Gastrocnemius medialis (tissue), 4 donors: ENCODE data around the gene SMPD4. TPM values are rescaled to one million over a fixed set of nuclear protein-coding genes. Genes with fewer than 3 reads are reported as not detected.
"Not testable (repeated sequence)": the region's sequence is repeated elsewhere in the genome, so short reads cannot be mapped to it uniquely, and the experiment has no call there.

Source experiments
- ATAC-seq, 2 donors: fragments of 150-250 bp; one replicate each; pipeline ENCODE4 v1.9.1; 2016
- DNase-seq, 2 donors: peaks; one replicate each; pipeline ENCODE4 v3.0.0-alpha.2; 2019
- H3K27ac ChIP-seq, 4 donors: fragments of 200-600 bp; sonication (generic); 1 replicate in 1 of 4; 2 replicates in 3 of 4; pipeline ENCODE4 v1.5.1; 2016 to 2018; ENCODE audit warnings: mild to moderate bottlenecking in 2 of 4, moderate library complexity in 1 of 4
- H3K27me3 ChIP-seq, 3 donors: fragments of 200-600 bp; sonication (generic) in 2 of 3; 1 replicate in 1 of 3; 2 replicates in 2 of 3; pipeline versions ENCODE4 v1.5.1 to v1.6.0; 2016 to 2019; ENCODE audit warnings: mild to moderate bottlenecking in 1 of 3, moderate library complexity in 1 of 3
- H3K36me3 ChIP-seq, 2 donors: fragments of 200-600 bp; sonication (generic) in 1 of 2; one replicate each; pipeline ENCODE4 v1.5.1; 2017 to 2018
- H3K4me1 ChIP-seq, 2 donors: fragments of 200-600 bp; sonication (generic) in 1 of 2; one replicate each; pipeline ENCODE4 v1.5.1; 2016 to 2017; ENCODE audit warnings: mild to moderate bottlenecking in 2 of 2
- H3K4me3 ChIP-seq, 4 donors: fragments of 200-600 bp; sonication (generic) in 3 of 4; 1 replicate in 1 of 4; 2 replicates in 3 of 4; pipeline ENCODE4 v1.5.1; 2016 to 2019; ENCODE audit warnings: mild to moderate bottlenecking in 2 of 4
- H3K9me3 ChIP-seq, 3 donors: fragments of 200-600 bp; sonication (generic) in 2 of 3; 1 replicate in 1 of 3; 2 replicates in 2 of 3; pipeline ENCODE4 v1.5.1; 2016 to 2019
- CTCF ChIP-seq, 5 experiments: fragments of 450-650 bp in 3 of 5; fragments of 200-600 bp in 2 of 5; sonication (generic) in 2 of 5; IDR thresholded peaks in 4 of 5; conservative IDR thresholded peaks in 1 of 5; 1 replicate in 4 of 5; 2 replicates in 1 of 5; pipeline ENCODE4 v1.5.1; 2016 to 2019; ENCODE audit warnings: antibody characterized with exemption in 5 of 5, mild to moderate bottlenecking in 3 of 5, moderate library complexity in 3 of 5
- POLR2A ChIP-seq, 2 donors: fragments of 450-650 bp; IDR thresholded peaks; one replicate each; pipeline ENCODE4 v1.6.1; 2017; ENCODE audit warnings: antibody characterized with exemption in 2 of 2, mild to moderate bottlenecking in 2 of 2, moderate library complexity in 2 of 2
- in situ Hi-C, 4 donors: fragments of 200-750 bp; cut with MboI; loops; one replicate each; pipeline versions ENCODE4 v1.15.0 to v1.8.0; 2017; ENCODE audit warnings: low sequenced_read_pairs in 4 of 4
- intact Hi-C: fragments of 100-400 bp; cut with DNase I; formaldehyde crosslinking; loops from one replicate; pipeline ENCODE4 v1.15.1; 2023; ENCODE audit warnings: low total_unique reads
- total RNA-seq, 4 donors: library from RNA; depleted of rRNA; stranded (reverse); fragments of >200 nt; gene quantifications; one replicate each; pipeline versions ENCODE4 v1.1.0 to v1.2.3, GENCODE V29; 2016

Gene SMPD4
- total RNA-seq, 4 donors from 2014 or later: 19.5 to 33.4 (median 24.5) TPM

DNA sequence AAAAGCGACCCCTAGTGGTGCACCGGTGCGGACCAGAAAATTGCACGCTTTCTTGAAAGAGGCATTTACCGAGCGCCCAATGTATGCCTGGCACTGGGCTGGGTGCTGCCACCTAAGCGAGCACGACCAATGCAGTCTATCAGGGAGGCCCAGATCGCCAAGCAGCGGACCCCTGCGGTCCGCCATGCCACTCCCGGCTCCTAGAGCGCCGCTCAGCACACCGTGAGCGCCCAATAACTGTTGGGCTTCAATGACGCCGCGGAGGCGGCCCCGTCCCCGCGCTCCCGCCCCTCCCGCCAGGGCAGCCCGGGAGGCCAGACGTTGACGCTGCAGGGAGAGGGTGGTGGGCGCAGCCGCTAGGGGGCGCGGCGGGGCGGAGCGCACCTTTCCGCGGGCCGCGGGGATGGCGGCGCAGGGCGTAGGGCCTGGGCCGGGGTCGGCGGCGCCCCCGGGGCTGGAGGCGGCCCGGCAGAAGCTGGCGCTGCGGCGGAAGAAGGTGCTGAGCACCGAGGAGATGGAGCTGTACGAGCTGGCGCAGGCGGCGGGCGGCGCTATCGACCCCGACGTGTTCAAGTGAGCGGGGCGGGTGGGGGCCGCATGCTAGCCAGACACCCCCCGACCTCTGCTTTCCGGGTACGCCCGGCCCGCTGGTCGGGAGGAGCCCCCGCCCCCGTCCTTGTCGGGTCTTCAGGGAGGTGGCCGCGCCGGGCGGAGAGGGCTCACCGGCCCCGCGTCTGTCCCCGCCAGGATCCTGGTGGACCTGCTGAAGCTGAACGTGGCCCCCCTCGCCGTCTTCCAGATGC lies 679 bp upstream of the SMPD4 start, which contains the start of gene MZT2B:
MZT2B (plus strand) TSS at position 383 of the 803 bp plus-strand sequence; CDS start at position 404, 21 bp downstream.
- DNase-seq: peak; percentile 64 to 85
- H3K4me1 ChIP-seq: peaks cover 5 to 11% of the 10 kb centered on the region in 2 donors
- not testable (repeated sequence) for H3K9me3 ChIP-seq, H3K27me3 ChIP-seq, H3K36me3 ChIP-seq
- peak; percentile 85 to 86 for ATAC-seq
- intact Hi-C loops (loop anchor here (2.0 to 10.0 kb wide), 3 partner anchors 151 to 1857 kb away; partner anchors contain the start of gene IMP4), in situ Hi-C loops (loop anchor here in 3 of 4 donors (25.0 kb wide), 1 partner anchor 155 kb away; the partner anchor contains the start of gene IMP4 (in 3 of the 3))
- peak within 1 kb of the TSS; percentile 88 to 93 (median 91) for H3K27ac ChIP-seq
- H3K4me3 ChIP-seq: peak within 1 kb of the TSS; percentile 88 to 99 (median 93)
- TF ChIP-seq POLR2A (IDR thresholded peaks at IDR 0.05) (peak; percentile 29 to 39), CTCF (IDR thresholded peaks at IDR 0.05 in 4 of 5, conservative IDR thresholded peaks at IDR 0.05 in 1 of 5) (peak; percentile 86 to 95 (median 90))

- DNase-seq, H3K9me3 ChIP-seq, ATAC-seq, H3K36me3 ChIP-seq, H3K27me3 ChIP-seq: not testable (repeated sequence)
- in situ Hi-C loops: loop anchor here in 3 of 4 donors (25.0 kb wide), 1 partner anchor 157 kb away; the partner anchor contains the start of gene IMP4 (in 3 of the 3)
- Histone ChIP-seq H3K4me1 (peaks cover 5 to 11% of the 10 kb centered on the region in 2 donors), H3K4me3 (peak overlapping the region; percentile 88 to 99 (median 93)), H3K27ac (peak overlapping the region; percentile 88 to 93 (median 91))
- intact Hi-C loops: loop anchor here (10.0 kb wide), 1 partner anchor 1856 kb away; no protein-coding TSS in a partner anchor
Measured at GRCh38 chr2:130180404-130181324, 738 bp downstream of the SMPD4 start.

- not testable (repeated sequence) for H3K27ac ChIP-seq
Measured at GRCh38 chr2:130174866-130175265, 6.5 kb downstream of the SMPD4 start.

DNA sequence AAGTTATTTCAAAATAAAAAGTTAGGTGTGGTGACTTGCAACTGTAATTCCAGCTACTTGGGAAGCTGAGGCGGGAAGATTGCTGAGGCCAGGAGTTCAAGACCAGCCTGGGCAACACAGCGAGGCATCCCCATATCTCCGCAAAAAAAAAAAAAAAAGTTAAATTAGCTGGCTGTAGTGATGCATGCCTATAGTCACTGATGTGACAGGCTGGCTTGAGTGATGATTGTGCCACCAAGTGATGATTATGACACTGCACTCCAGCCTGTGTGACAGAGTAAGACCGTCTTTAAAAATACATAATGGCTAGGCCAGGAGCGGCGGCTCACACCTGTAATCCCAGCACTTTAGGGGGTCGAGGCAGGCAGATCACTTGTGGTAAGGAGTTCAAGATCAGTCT lies 11.5 kb downstream of the SMPD4 start:
- no peaks in the 10 kb centered on the region for H3K27me3 ChIP-seq
- no peaks in the 10 kb centered on the region for H3K9me3 ChIP-seq
- in situ Hi-C loops (no loop called here), intact Hi-C loops (no loop called here)
- no peaks in the 10 kb centered on the region for H3K4me1 ChIP-seq
- no peak for TF ChIP-seq CTCF (IDR thresholded peaks at IDR 0.05 in 4 of 5, conservative IDR thresholded peaks at IDR 0.05 in 1 of 5)
- TF ChIP-seq POLR2A (IDR thresholded peaks at IDR 0.05): no peak
- no peak overlapping the region for H3K4me3 ChIP-seq
- H3K27ac ChIP-seq: no peak overlapping the region
- DNase-seq (no peak), ATAC-seq (no peak)
- H3K36me3 ChIP-seq: peaks cover 0 to 61% of the 10 kb centered on the region in 2 donors

More at GRCh38 chr2:130174866-130175265, 6.5 kb downstream of the SMPD4 start:
- in situ Hi-C loops: loop anchor here (5.0 to 25.0 kb wide), 2 partner anchors 162 kb away; partner anchors contain the start of gene IMP4 (in 3 of the 4)
- H3K9me3 ChIP-seq, DNase-seq, H3K27me3 ChIP-seq, H3K4me3 ChIP-seq, ATAC-seq, H3K4me1 ChIP-seq, intact Hi-C loops: not testable (repeated sequence)
- peaks cover 0 to 29% of the 10 kb centered on the region in 2 donors for H3K36me3 ChIP-seq

DNA sequence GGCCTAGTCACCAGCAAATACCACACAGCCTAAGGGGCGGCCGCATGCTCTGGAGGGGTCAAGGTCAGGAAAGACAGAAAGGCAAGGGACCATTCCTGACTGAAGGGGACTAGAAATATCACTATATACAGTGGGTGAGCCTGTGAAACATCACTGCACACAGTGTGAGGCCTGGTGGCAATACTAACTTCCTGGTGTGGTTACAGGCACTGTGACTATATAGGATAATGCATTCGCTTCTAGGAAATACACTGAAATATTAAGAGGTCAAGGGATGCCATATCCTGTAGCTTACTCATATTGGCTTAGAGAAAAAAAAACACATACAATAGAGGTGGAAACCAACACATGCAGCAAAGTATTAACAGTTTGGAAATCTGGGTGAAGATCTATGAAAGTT lies 12.2 kb downstream of the SMPD4 start:
- H3K4me1 ChIP-seq, H3K4me3 ChIP-seq, in situ Hi-C loops, H3K27me3 ChIP-seq, H3K27ac ChIP-seq, H3K9me3 ChIP-seq, ATAC-seq, DNase-seq, intact Hi-C loops: not testable (repeated sequence)
- H3K36me3 ChIP-seq: peaks cover 0 to 66% of the 10 kb centered on the region in 2 donors

GRCh38 chr2:130166611-130167010 lies 14.8 kb downstream of the SMPD4 start:
- H3K4me1 ChIP-seq, H3K9me3 ChIP-seq, H3K27ac ChIP-seq, ATAC-seq, H3K27me3 ChIP-seq, H3K4me3 ChIP-seq, in situ Hi-C loops, DNase-seq, intact Hi-C loops: not testable (repeated sequence)
- H3K36me3 ChIP-seq: peaks cover 0 to 64% of the 10 kb centered on the region in 2 donors
